ENCODE results near the gene BCL2.

The BCL2 gene

GRCh38 chr18:63148449-63149301, 170.9 kb downstream of the BCL2 start:
- TF ChIP-seq ZFP30 (CRISPR knock-in tag; IDR thresholded peaks at IDR 0.05) (no peak), CSRNP3 (CRISPR knock-in tag; IDR thresholded peaks at IDR 0.05) (no peak), TOX (CRISPR knock-in tag; IDR thresholded peaks at IDR 0.05; ENCODE audit: borderline replicate concordance) (no peak), PATZ1 (CRISPR knock-in tag; IDR thresholded peaks at IDR 0.05; ENCODE audit: borderline replicate concordance) (no peak), ZC3H10 (CRISPR knock-in tag; IDR thresholded peaks at IDR 0.05) (no peak), CSDC2 (CRISPR knock-in tag; IDR thresholded peaks at IDR 0.05) (no peak), ZNF70 (CRISPR knock-in tag; IDR thresholded peaks at IDR 0.05) (no peak)
- ATAC-seq, result no peak

- no peak for TF ChIP-seq TOX (CRISPR knock-in tag; IDR thresholded peaks at IDR 0.05; ENCODE audit: borderline replicate concordance)
- TF ChIP-seq OSR1 (CRISPR knock-in tag; IDR thresholded peaks at IDR 0.05), result no peak
- TF ChIP-seq ZFP3 (CRISPR knock-in tag; IDR thresholded peaks at IDR 0.05), result no peak
- no peak for TF ChIP-seq RARB (CRISPR knock-in tag; IDR thresholded peaks at IDR 0.05)
- TF ChIP-seq TSHZ2 (CRISPR knock-in tag; IDR thresholded peaks at IDR 0.05), result no peak
- TF ChIP-seq ZNF8 (CRISPR knock-in tag; IDR thresholded peaks at IDR 0.05), result no peak
- no peak for TF ChIP-seq ESRRG (CRISPR knock-in tag; IDR thresholded peaks at IDR 0.05)
- no peak for TF ChIP-seq SNAI2 (CRISPR knock-in tag; IDR thresholded peaks at IDR 0.05)
- no peak for TF ChIP-seq ZC3H10 (CRISPR knock-in tag; IDR thresholded peaks at IDR 0.05)
- no peak for TF ChIP-seq ZNF565 (CRISPR knock-in tag; conservative IDR thresholded peaks at IDR 0.05; ENCODE audit: low read depth)
- TF ChIP-seq ISL1 (CRISPR knock-in tag; IDR thresholded peaks at IDR 0.05), result no peak
- TF ChIP-seq ZNF70 (CRISPR knock-in tag; IDR thresholded peaks at IDR 0.05), result no peak
- TF ChIP-seq CSRNP3 (CRISPR knock-in tag; IDR thresholded peaks at IDR 0.05), result no peak
- TF ChIP-seq TCF4 (CRISPR knock-in tag; IDR thresholded peaks at IDR 0.05; ENCODE audit: borderline replicate concordance), result no peak
- no peak for TF ChIP-seq GLIS3 (CRISPR knock-in tag; IDR thresholded peaks at IDR 0.05)
- no peak for TF ChIP-seq BACH2 (CRISPR knock-in tag; IDR thresholded peaks at IDR 0.05; ENCODE audit: borderline replicate concordance)
- TF ChIP-seq PATZ1 (CRISPR knock-in tag; IDR thresholded peaks at IDR 0.05; ENCODE audit: borderline replicate concordance), result no peak
- no peak for TF ChIP-seq POU6F1 (CRISPR knock-in tag; IDR thresholded peaks at IDR 0.05; ENCODE audit: borderline replicate concordance, low read depth)
- no peak for TF ChIP-seq CREB5 (CRISPR knock-in tag; IDR thresholded peaks at IDR 0.05; ENCODE audit: low read depth)
- ATAC-seq, result no peak
Observed at GRCh38 chr18:63147973-63148372, 171.6 kb downstream of the BCL2 start.

All from SK-N-SH treated with all-trans-retinoic acid at 6 μM for 48 hours (cell line).